ENCODE results near the gene SEC14L1. TPM values are rescaled to one million over a fixed set of nuclear protein-coding genes. Genes with fewer than 3 reads are reported as not detected.
A peak's percentile ranks its signal among the peaks of the same experiment; 100 is the strongest.
"Not testable (repeated sequence)": the region's sequence is repeated elsewhere in the genome, so short reads cannot be mapped to it uniquely, and the experiment has no call there.

SEC14L1 gene
- total RNA-seq, 1 donor from 2014 or later = 71.4 TPM

GRCh38 chr17:77107506-77108433 is 33.0 kb upstream of the SEC14L1 start:
- H3K36me3 Mint-ChIP-seq (ENCODE audit: low read depth) = peaks cover 10% of the 10 kb centered on the region
- no peaks in the 10 kb centered on the region for H3K9me3 Mint-ChIP-seq
- no peak overlapping the region for H3K27ac Mint-ChIP-seq
- peaks cover 24% of the 10 kb centered on the region for H3K4me1 Mint-ChIP-seq
- no peak overlapping the region for H3K4me3 Mint-ChIP-seq
- intact Hi-C loops (cut with micrococcal nuclease) = no loop called here
- no peaks in the 10 kb centered on the region for H3K27me3 Mint-ChIP-seq
- DNase-seq = no peak

GRCh38 chr17:77109159-77109759 is 31.5 kb upstream of the SEC14L1 start:
- Mint-ChIP-seq H3K27me3 (no peaks in the 10 kb centered on the region), H3K4me3 (peak overlapping the region; percentile 48), H3K27ac (no peak overlapping the region), H3K9me3 (no peaks in the 10 kb centered on the region), H3K36me3 (ENCODE audit: low read depth) (peaks cover 10% of the 10 kb centered on the region), H3K4me1 (peaks cover 21% of the 10 kb centered on the region)
- DNase-seq = no peak
- intact Hi-C loops (cut with micrococcal nuclease) = no loop called here

DNA sequence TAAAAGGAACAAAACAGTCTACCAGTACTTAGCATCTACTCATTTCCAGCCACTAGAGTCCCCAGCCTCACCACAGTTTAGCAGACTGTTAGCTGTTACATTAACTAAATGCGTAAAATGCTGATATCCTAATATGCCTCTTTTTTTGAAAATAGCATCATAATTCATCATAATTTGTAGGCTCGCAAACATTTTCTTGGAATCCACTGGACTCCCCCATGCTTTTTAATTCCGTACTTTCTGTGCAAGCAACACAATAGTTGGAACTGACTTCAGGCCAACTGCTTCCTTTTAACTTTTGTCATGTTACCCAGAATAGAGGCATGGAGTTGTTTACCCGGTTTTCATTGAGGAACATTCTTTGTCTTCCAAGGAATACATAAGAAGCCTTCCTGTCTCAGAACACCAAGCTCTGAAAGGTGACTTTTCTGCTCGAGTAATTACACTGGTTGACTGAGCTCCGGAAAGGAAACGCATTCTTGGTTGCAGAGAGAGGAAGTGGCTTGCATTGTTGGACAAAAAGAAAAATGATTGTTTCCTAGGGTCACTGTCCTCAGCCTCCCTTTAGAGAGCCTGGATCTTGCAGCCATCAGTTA is 30.9 kb upstream of the SEC14L1 start:
- peak; percentile 68 for DNase-seq
- Mint-ChIP-seq H3K27me3 (no peaks in the 10 kb centered on the region), H3K27ac (peak overlapping the region; percentile 42), H3K4me1 (peaks cover 21% of the 10 kb centered on the region), H3K36me3 (ENCODE audit: low read depth) (peaks cover 9% of the 10 kb centered on the region), H3K4me3 (peak overlapping the region; percentile 48), H3K9me3 (no peaks in the 10 kb centered on the region)
- intact Hi-C loops (cut with micrococcal nuclease) = no loop called here

- H3K27me3 Mint-ChIP-seq; H3K4me3 Mint-ChIP-seq; intact Hi-C loops (cut with micrococcal nuclease); H3K27ac Mint-ChIP-seq; H3K9me3 Mint-ChIP-seq; DNase-seq: not testable (repeated sequence)
- Mint-ChIP-seq H3K36me3 (ENCODE audit: low read depth) (peaks cover 10% of the 10 kb centered on the region), H3K4me1 (peaks cover 21% of the 10 kb centered on the region)
Observed at GRCh38 chr17:77111165-77111933, 29.4 kb upstream of the SEC14L1 start.

- Mint-ChIP-seq H3K27ac (no peak overlapping the region), H3K4me3 (no peak overlapping the region), H3K36me3 (ENCODE audit: low read depth) (peaks cover 10% of the 10 kb centered on the region), H3K27me3 (no peaks in the 10 kb centered on the region), H3K9me3 (no peaks in the 10 kb centered on the region), H3K4me1 (peaks cover 21% of the 10 kb centered on the region)
- no peak for DNase-seq
- intact Hi-C loops (cut with micrococcal nuclease) = no loop called here
Observed at GRCh38 chr17:77111934-77112296, 28.9 kb upstream of the SEC14L1 start.

GRCh38 chr17:77115510-77115909 is 25.3 kb upstream of the SEC14L1 start:
- Mint-ChIP-seq H3K9me3 (no peaks in the 10 kb centered on the region), H3K27me3 (no peaks in the 10 kb centered on the region), H3K4me3 (no peak overlapping the region), H3K27ac (no peak overlapping the region), H3K36me3 (ENCODE audit: low read depth) (peaks cover 6% of the 10 kb centered on the region), H3K4me1 (peaks cover 4% of the 10 kb centered on the region)
- intact Hi-C loops (cut with micrococcal nuclease) = no loop called here
- no peak for DNase-seq

- no peak overlapping the region for H3K4me3 Mint-ChIP-seq
- no peaks in the 10 kb centered on the region for H3K9me3 Mint-ChIP-seq
- intact Hi-C loops (cut with micrococcal nuclease) = no loop called here
- no peaks in the 10 kb centered on the region for H3K27me3 Mint-ChIP-seq
- H3K27ac Mint-ChIP-seq = no peak overlapping the region
- DNase-seq = no peak
- H3K4me1 Mint-ChIP-seq = peaks cover 4% of the 10 kb centered on the region
- peaks cover 6% of the 10 kb centered on the region for H3K36me3 Mint-ChIP-seq (ENCODE audit: low read depth)
Observed at GRCh38 chr17:77115947-77116346, 24.8 kb upstream of the SEC14L1 start.

GRCh38 chr17:77116371-77116860 is 24.4 kb upstream of the SEC14L1 start:
- no peak for DNase-seq
- H3K36me3 Mint-ChIP-seq (ENCODE audit: low read depth) = peaks cover 6% of the 10 kb centered on the region
- no peaks in the 10 kb centered on the region for H3K9me3 Mint-ChIP-seq
- H3K4me1 Mint-ChIP-seq = peaks cover 6% of the 10 kb centered on the region
- H3K27ac Mint-ChIP-seq = no peak overlapping the region
- no peaks in the 10 kb centered on the region for H3K27me3 Mint-ChIP-seq
- H3K4me3 Mint-ChIP-seq = no peak overlapping the region
- intact Hi-C loops (cut with micrococcal nuclease) = no loop called here

DNA sequence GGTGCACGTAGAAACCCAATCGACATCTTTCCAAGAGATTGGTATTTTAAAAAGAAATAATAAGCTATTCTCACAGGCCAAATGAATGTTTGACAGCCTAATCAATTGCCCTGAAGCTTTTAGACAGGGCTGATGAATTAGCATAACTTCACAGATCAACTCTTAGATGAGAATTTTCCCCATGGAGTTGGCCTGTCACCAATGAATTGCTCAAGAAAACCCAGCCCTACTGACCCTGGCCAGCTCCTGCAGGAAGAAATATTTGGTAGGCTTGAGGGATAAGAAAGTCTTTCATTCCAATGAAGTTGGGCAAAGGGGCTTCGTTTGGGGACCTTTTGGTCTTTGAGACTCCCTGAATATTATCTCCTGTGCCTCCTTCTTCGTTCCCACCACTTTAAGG is 23.4 kb upstream of the SEC14L1 start:
- no peaks in the 10 kb centered on the region for H3K27me3 Mint-ChIP-seq
- no peak overlapping the region for H3K4me3 Mint-ChIP-seq
- no peak overlapping the region for H3K27ac Mint-ChIP-seq
- DNase-seq = no peak
- H3K36me3 Mint-ChIP-seq (ENCODE audit: low read depth) = peaks cover 2% of the 10 kb centered on the region
- no peaks in the 10 kb centered on the region for H3K9me3 Mint-ChIP-seq
- intact Hi-C loops (cut with micrococcal nuclease) = no loop called here
- peaks cover 7% of the 10 kb centered on the region for H3K4me1 Mint-ChIP-seq

DNA sequence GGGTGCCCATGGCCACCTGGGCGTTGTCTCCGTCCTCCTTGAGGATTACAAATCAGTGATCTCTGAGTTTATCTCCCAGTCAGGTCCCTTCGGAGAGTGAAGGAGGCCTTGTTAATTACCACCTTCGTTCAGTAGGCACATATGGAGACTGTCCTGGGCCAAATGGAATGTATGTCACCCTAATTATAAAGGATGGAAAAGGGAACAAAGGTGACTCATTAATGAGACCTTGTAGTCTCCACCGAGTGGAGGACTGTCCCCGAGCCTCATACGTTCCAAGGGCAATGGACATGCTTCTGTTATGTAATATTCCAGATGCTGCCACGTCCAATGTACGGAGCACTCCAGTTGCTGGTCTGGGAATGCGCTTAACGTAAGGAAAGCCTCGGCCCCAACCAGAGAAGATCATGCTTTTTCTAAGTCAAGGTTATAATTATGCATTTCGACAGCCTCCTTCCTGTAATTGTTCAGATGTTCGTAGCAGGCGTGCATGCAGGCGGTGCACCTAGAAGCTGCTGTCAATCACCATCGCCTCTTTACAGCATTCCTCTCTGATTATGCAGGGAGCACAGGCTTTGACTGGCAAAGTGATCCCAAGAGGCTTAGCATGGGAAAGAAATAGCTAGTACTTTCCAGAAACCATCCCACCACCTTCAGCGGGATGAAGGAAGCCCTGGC is 22.4 kb upstream of the SEC14L1 start:
- H3K27me3 Mint-ChIP-seq = no peaks in the 10 kb centered on the region
- H3K4me3 Mint-ChIP-seq = no peak overlapping the region
- intact Hi-C loops (cut with micrococcal nuclease) = no loop called here
- H3K27ac Mint-ChIP-seq = no peak overlapping the region
- H3K4me1 Mint-ChIP-seq = peaks cover 10% of the 10 kb centered on the region
- H3K9me3 Mint-ChIP-seq = no peaks in the 10 kb centered on the region
- H3K36me3 Mint-ChIP-seq (ENCODE audit: low read depth) = peaks cover 4% of the 10 kb centered on the region
- no peak for DNase-seq

DNA sequence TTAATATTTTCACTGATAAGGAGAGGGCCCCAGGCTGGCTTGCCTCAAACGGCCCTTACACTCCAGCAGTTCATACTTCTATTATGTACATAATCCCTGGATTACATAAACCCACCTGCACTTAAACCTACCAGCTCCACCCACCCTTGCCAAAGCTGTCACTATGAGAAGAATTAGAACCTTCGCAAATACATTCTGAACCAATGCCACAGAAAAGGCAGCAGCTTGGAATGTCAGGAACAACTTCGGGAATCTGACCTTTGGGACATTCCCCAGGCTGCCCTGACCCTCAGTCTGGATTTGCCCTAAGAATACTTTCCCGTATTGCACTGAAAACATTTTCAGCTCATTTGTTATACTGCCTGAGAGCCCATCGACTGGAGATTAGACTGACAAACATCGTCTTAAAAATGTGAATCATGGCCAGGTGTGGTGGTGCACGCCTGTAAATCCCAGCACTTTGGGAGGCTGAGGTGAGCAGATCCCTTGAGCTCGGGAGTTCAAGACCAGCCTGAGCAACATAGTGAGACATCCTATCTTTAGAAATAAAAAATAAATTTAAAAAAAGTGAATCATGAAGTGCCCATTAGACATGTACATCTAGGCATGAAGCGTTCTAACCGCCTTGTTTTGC is 21.0 kb upstream of the SEC14L1 start:
- intact Hi-C loops (cut with micrococcal nuclease) = no loop called here
- DNase-seq = no peak
- H3K4me1 Mint-ChIP-seq = peaks cover 16% of the 10 kb centered on the region
- no peak overlapping the region for H3K27ac Mint-ChIP-seq
- H3K36me3 Mint-ChIP-seq (ENCODE audit: low read depth) = peaks cover 4% of the 10 kb centered on the region
- no peaks in the 10 kb centered on the region for H3K27me3 Mint-ChIP-seq
- no peaks in the 10 kb centered on the region for H3K9me3 Mint-ChIP-seq
- no peak overlapping the region for H3K4me3 Mint-ChIP-seq

DNA sequence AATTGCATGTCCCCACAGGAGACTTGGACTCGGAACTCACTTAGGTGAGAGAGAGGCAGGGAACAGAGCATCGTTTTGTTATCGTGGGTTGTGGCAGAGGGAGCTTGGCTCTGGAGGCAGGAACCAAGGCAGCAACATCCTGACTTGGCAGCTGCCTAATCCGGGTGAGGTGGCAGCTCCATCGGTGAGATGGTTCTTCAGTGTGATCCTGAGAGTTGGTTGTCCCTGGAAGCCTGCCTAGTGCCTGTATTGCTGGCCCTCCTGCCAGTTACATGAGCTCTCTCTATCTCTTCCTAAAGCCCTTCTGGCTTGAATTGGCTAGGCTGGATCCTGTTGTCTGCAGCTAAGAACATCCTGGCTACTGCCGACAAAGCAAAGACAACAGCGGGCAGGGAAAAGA is 19.9 kb upstream of the SEC14L1 start:
- no peak overlapping the region for H3K4me3 Mint-ChIP-seq
- H3K9me3 Mint-ChIP-seq = no peaks in the 10 kb centered on the region
- DNase-seq = no peak
- intact Hi-C loops (cut with micrococcal nuclease) = no loop called here
- peak overlapping the region; percentile 62 for H3K27ac Mint-ChIP-seq
- no peaks in the 10 kb centered on the region for H3K27me3 Mint-ChIP-seq
- H3K4me1 Mint-ChIP-seq = peaks cover 22% of the 10 kb centered on the region
- H3K36me3 Mint-ChIP-seq (ENCODE audit: low read depth) = peaks cover 4% of the 10 kb centered on the region

Data from activated CD4-positive, alpha-beta T cell treated with anti-CD3 and anti-CD28 coated beads, Interleukin-2, amount 10 ng/mL, durations not matched to agents 24 days and 14 days (primary cell).